ENCODE measurements around the gene MTA3.

GRCh38 chr2:42722320-42723190 is 154.1 kb downstream of the MTA3 start:
- TF ChIP-seq CTCF (IDR thresholded peaks at IDR 0.05), result no peak
- TF ChIP-seq POLR2A (IDR thresholded peaks at IDR 0.05), result no peak
- TF ChIP-seq POLR2AphosphoS5 (IDR thresholded peaks at IDR 0.05), result no peak

Measured in breast epithelium (tissue), 3 donors.